Measurements from ENCODE around the gene SEBOX. TPM values are rescaled to one million over a fixed set of nuclear protein-coding genes. Genes with fewer than 3 reads are reported as not detected.

The SEBOX gene
- total and polyA plus RNA-seq, 2 experiments from 2014 or later: not detected

DNA sequence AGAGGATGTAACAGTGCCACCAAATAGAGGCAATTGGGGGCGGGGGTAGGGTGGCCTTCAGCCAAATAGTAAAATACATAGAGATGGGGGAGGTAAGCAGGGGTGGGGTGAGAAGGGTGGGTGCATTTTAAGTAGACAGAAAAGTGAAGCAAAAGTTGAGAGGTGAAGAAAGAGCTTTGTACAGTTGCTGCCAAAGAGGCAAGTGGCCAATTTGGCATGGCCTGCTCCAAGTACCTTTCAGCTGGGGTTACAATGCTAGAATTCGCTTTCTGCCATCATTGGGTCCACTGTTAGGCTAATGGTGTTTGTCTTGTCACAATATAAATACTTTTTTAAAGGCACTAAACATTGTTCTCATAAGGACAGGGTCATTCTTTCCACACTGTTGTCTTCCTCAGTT is 51.2 kb downstream of the SEBOX start:
- no peak overlapping the region for H3K27ac Mint-ChIP-seq
- H3K36me3 Mint-ChIP-seq (ENCODE audit: low read depth): no peaks in the 10 kb centered on the region; the same call in 2 of the 3 replicates
- H3F3A ChIP-seq (replicated peaks; ENCODE audit: low read depth): no peaks in the 10 kb centered on the region

More for the DNA sequence above, 51.2 kb downstream of the SEBOX start:
- Histone ChIP-seq H3K9me2 (ENCODE audit: insufficient read depth) (no peaks in the 10 kb centered on the region), H3K27me3 (ENCODE audit: insufficient read depth) (no peaks in the 10 kb centered on the region), H2AFZ (no peak overlapping the region), H4K20me1 (replicated peaks; ENCODE audit: insufficient read depth) (no peaks in the 10 kb centered on the region), H3K36me3 (ENCODE audit: insufficient read depth) (no peaks in the 10 kb centered on the region), H3K79me2 (replicated peaks; ENCODE audit: insufficient read depth) (no peaks in the 10 kb centered on the region), H3K27ac (ENCODE audit: low read depth) (no peak overlapping the region), H3K4me3 (no peak overlapping the region), H3K4me2 (no peak overlapping the region), H3K4me1 (ENCODE audit: insufficient read depth) (peaks cover 9% of the 10 kb centered on the region)
- TF ChIP-seq STAT1 (IDR thresholded peaks at IDR 0.05; ENCODE audit: unreplicated experiment) (no peak), CTCF (conservative IDR thresholded peaks at IDR 0.05; ENCODE audit: low read depth in 2 of 2) (no peak), EZH2 (IDR thresholded peaks at IDR 0.05; ENCODE audit: low read depth, unreplicated experiment) (no peak), JUNB (IDR thresholded peaks at IDR 0.05; ENCODE audit: unreplicated experiment) (no peak), ZNF331 (CRISPR knock-in tag; IDR thresholded peaks at IDR 0.05; ENCODE audit: low read depth) (no peak), REST (IDR thresholded peaks at IDR 0.05; ENCODE audit: unreplicated experiment) (no peak), CREB1 (CRISPR knock-in tag; IDR thresholded peaks at IDR 0.05; ENCODE audit: low read depth) (no peak), NANOG (IDR thresholded peaks at IDR 0.05; ENCODE audit: borderline replicate concordance) (no peak)
- TF ChIP-seq, protein P1, sequence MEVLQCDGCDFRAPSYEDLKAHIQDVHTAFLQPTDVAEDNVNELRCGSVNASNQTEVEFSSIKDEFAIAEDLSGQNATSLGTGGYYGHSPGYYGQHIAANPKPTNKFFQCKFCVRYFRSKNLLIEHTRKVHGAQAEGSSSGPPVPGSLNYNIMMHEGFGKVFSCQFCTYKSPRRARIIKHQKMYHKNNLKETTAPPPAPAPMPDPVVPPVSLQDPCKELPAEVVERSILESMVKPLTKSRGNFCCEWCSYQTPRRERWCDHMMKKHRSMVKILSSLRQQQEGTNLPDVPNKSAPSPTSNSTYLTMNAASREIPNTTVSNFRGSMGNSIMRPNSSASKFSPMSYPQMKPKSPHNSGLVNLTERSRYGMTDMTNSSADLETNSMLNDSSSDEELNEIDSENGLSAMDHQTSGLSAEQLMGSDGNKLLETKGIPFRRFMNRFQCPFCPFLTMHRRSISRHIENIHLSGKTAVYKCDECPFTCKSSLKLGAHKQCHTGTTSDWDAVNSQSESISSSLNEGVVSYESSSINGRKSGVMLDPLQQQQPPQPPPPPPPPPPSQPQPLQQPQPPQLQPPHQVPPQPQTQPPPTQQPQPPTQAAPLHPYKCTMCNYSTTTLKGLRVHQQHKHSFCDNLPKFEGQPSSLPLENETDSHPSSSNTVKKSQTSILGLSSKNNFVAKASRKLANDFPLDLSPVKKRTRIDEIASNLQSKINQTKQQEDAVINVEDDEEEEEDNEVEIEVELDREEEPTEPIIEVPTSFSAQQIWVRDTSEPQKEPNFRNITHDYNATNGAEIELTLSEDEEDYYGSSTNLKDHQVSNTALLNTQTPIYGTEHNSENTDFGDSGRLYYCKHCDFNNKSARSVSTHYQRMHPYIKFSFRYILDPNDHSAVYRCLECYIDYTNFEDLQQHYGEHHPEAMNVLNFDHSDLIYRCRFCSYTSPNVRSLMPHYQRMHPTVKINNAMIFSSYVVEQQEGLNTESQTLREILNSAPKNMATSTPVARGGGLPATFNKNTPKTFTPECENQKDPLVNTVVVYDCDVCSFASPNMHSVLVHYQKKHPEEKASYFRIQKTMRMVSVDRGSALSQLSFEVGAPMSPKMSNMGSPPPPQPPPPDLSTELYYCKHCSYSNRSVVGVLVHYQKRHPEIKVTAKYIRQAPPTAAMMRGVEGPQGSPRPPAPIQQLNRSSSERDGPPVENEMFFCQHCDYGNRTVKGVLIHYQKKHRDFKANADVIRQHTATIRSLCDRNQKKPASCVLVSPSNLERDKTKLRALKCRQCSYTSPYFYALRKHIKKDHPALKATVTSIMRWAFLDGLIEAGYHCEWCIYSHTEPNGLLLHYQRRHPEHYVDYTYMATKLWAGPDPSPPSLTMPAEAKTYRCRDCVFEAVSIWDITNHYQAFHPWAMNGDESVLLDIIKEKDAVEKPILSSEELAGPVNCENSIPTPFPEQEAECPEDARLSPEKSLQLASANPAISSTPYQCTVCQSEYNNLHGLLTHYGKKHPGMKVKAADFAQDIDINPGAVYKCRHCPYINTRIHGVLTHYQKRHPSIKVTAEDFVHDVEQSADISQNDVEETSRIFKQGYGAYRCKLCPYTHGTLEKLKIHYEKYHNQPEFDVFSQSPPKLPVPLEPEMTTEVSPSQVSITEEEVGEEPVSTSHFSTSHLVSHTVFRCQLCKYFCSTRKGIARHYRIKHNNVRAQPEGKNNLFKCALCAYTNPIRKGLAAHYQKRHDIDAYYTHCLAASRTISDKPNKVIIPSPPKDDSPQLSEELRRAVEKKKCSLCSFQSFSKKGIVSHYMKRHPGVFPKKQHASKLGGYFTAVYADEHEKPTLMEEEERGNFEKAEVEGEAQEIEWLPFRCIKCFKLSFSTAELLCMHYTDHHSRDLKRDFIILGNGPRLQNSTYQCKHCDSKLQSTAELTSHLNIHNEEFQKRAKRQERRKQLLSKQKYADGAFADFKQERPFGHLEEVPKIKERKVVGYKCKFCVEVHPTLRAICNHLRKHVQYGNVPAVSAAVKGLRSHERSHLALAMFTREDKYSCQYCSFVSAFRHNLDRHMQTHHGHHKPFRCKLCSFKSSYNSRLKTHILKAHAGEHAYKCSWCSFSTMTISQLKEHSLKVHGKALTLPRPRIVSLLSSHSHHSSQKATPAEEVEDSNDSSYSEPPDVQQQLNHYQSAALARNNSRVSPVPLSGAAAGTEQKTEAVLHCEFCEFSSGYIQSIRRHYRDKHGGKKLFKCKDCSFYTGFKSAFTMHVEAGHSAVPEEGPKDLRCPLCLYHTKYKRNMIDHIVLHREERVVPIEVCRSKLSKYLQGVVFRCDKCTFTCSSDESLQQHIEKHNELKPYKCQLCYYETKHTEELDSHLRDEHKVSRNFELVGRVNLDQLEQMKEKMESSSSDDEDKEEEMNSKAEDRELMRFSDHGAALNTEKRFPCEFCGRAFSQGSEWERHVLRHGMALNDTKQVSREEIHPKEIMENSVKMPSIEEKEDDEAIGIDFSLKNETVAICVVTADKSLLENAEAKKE (CRISPR knock-in tag; IDR thresholded peaks at IDR 0.05): no peak
- H3K4me1 Mint-ChIP-seq: peaks cover 17% of the 10 kb centered on the region
- peaks cover 11% of the 10 kb centered on the region for H3K27me3 Mint-ChIP-seq (ENCODE audit: insufficient read depth, low read depth, poor library complexity)
- H3K4me3 Mint-ChIP-seq: no peak overlapping the region
- no peaks in the 10 kb centered on the region; the same call in 2 of the 3 replicates for H3K9me3 Mint-ChIP-seq
- DNase-seq (ENCODE audit: low spot score) (no peak), ATAC-seq (no peak)
